ENCODE results near the gene CHCHD3. TPM values are rescaled to one million over a fixed set of nuclear protein-coding genes. Genes with fewer than 3 reads are reported as not detected.

Gene CHCHD3
- polyA plus RNA-seq, 3 donors: 30.5 to 56.7 (median 48.8) TPM

GRCh38 chr7:132750096-132750495, 331.8 kb downstream of the CHCHD3 start:
- no peaks in the 10 kb centered on the region for H3K4me1 ChIP-seq (ENCODE audit: control insufficient read depth in 1 of 2, insufficient read depth in 2 of 2, low read length in 2 of 2)
- no peak for DNase-seq
- Mint-ChIP-seq H3K27ac (no peak overlapping the region), H3K4me1 (no peaks in the 10 kb centered on the region), H3K36me3 (no peaks in the 10 kb centered on the region), H3K4me3 (no peak overlapping the region), H3K9me3 (peaks cover 2 to 14% (median 5%) of the 10 kb centered on the region in 7 donors), H3K27me3 (ENCODE audit: low read depth in 3 of 3) (peaks cover 2 to 6% (median 2%) of the 10 kb centered on the region in 3 donors)
- no peak overlapping the region for H3K9ac ChIP-seq (ENCODE audit: insufficient read depth, low read length, poor library complexity, severe bottlenecking)
- intact Hi-C loops (cut with micrococcal nuclease): no loop called here
- no peaks in the 10 kb centered on the region for H3K79me2 ChIP-seq (ENCODE audit: insufficient read depth, low read length)
- H3K36me3 ChIP-seq (replicated peaks in 1 of 2; ENCODE audit: control insufficient read depth in 1 of 2, insufficient read depth in 2 of 2, low read length in 2 of 2): no peaks in the 10 kb centered on the region
- no peaks in the 10 kb centered on the region for H4K20me1 ChIP-seq (ENCODE audit: insufficient read depth, low read length)
- H2AFZ ChIP-seq (ENCODE audit: insufficient read depth, low read depth, low read length, poor library complexity, severe bottlenecking): no peak overlapping the region
- no peak overlapping the region for H3K4me2 ChIP-seq (replicated peaks; ENCODE audit: extremely low read depth, low read length, poor library complexity, severe bottlenecking)
- no peak for TF ChIP-seq CTCF (IDR thresholded peaks at IDR 0.05)
- H3K27ac ChIP-seq (ENCODE audit: low read depth in 1 of 2, low read length in 2 of 2): no peak overlapping the region
- peaks cover 0 to under 1% of the 10 kb centered on the region in 2 donors for H3K9me3 ChIP-seq (replicated peaks in 1 of 2; ENCODE audit: control insufficient read depth in 1 of 2, insufficient read depth in 1 of 2, low read length in 2 of 2)
- H3K27me3 ChIP-seq (ENCODE audit: control insufficient read depth in 2 of 2, insufficient read depth in 2 of 2, low read length in 2 of 2): no peaks in the 10 kb centered on the region
- 43% methylated on average over 1 of the region's 7 CpGs for WGBS (ENCODE audit: insufficient coverage)
- no peak overlapping the region for H3K4me3 ChIP-seq (replicated peaks in 1 of 3; ENCODE audit: low read depth in 2 of 3, low read length in 3 of 3)

- intact Hi-C loops (cut with micrococcal nuclease): no loop called here
- Histone ChIP-seq H3K9me3 (replicated peaks in 1 of 2; ENCODE audit: control insufficient read depth in 1 of 2, insufficient read depth in 1 of 2, low read length in 2 of 2) (peaks cover 8 to 23% of the 10 kb centered on the region in 2 donors), H3K4me2 (replicated peaks; ENCODE audit: extremely low read depth, low read length, poor library complexity, severe bottlenecking) (no peak overlapping the region), H3K79me2 (ENCODE audit: insufficient read depth, low read length) (no peaks in the 10 kb centered on the region), H3K27me3 (ENCODE audit: control insufficient read depth in 2 of 2, insufficient read depth in 2 of 2, low read length in 2 of 2) (no peaks in the 10 kb centered on the region), H3K9ac (ENCODE audit: insufficient read depth, low read length, poor library complexity, severe bottlenecking) (no peak overlapping the region), H3K4me1 (ENCODE audit: control insufficient read depth in 1 of 2, insufficient read depth in 2 of 2, low read length in 2 of 2) (no peaks in the 10 kb centered on the region), H4K20me1 (ENCODE audit: insufficient read depth, low read length) (no peaks in the 10 kb centered on the region), H3K36me3 (replicated peaks in 1 of 2; ENCODE audit: control insufficient read depth in 1 of 2, insufficient read depth in 2 of 2, low read length in 2 of 2) (no peaks in the 10 kb centered on the region), H2AFZ (ENCODE audit: insufficient read depth, low read depth, low read length, poor library complexity, severe bottlenecking) (no peak overlapping the region), H3K4me3 (replicated peaks in 1 of 3; ENCODE audit: low read depth in 2 of 3, low read length in 3 of 3) (no peak overlapping the region), H3K27ac (ENCODE audit: low read depth in 1 of 2, low read length in 2 of 2) (no peak overlapping the region)
- H3K9me3 Mint-ChIP-seq: peaks cover 10 to 28% (median 19%) of the 10 kb centered on the region in 7 donors
- no peak for TF ChIP-seq CTCF (IDR thresholded peaks at IDR 0.05)
- no peaks in the 10 kb centered on the region for H3K36me3 Mint-ChIP-seq
- no peak overlapping the region for H3K4me3 Mint-ChIP-seq
- H3K27me3 Mint-ChIP-seq (ENCODE audit: low read depth in 3 of 3): peaks cover 1 to 5% (median 2%) of the 10 kb centered on the region in 3 donors
- no peaks in the 10 kb centered on the region for H3K4me1 Mint-ChIP-seq
- H3K27ac Mint-ChIP-seq: no peak overlapping the region
- no peak for DNase-seq
Measured at GRCh38 chr7:132745510-132745909, 336.4 kb downstream of the CHCHD3 start.
